GM12892 (cell line): ENCODE measurements around the gene KIF5C.

Experiments
- DNase-seq: peaks from one replicate; pipeline ENCODE4 v3.0.0; 2011; ENCODE audit not compliant: insufficient read length
- FAIRE-seq: peaks from 2 replicates; lab custom pipeline; 2011; peaks lifted over from hg19 to GRCh38; lab: Jason Lieb, UNC
- POLR2A ChIP-seq: IDR thresholded peaks from 2 replicates; pipeline ENCODE4 v1.6.1; 2011; ENCODE audit warnings: low read depth, low read length, control low read depth
- POLR2AphosphoS5 ChIP-seq: IDR thresholded peaks from 2 replicates; pipeline ENCODE4 v1.6.1; 2011; ENCODE audit warnings: low read depth, low read length, control low read depth
- TAF1 ChIP-seq: IDR thresholded peaks from 2 replicates; pipeline ENCODE4 v1.6.1; 2011; ENCODE audit warnings: low read depth, mild to moderate bottlenecking, control low read depth, low read length, borderline replicate concordance

KIF5C gene

DNA sequence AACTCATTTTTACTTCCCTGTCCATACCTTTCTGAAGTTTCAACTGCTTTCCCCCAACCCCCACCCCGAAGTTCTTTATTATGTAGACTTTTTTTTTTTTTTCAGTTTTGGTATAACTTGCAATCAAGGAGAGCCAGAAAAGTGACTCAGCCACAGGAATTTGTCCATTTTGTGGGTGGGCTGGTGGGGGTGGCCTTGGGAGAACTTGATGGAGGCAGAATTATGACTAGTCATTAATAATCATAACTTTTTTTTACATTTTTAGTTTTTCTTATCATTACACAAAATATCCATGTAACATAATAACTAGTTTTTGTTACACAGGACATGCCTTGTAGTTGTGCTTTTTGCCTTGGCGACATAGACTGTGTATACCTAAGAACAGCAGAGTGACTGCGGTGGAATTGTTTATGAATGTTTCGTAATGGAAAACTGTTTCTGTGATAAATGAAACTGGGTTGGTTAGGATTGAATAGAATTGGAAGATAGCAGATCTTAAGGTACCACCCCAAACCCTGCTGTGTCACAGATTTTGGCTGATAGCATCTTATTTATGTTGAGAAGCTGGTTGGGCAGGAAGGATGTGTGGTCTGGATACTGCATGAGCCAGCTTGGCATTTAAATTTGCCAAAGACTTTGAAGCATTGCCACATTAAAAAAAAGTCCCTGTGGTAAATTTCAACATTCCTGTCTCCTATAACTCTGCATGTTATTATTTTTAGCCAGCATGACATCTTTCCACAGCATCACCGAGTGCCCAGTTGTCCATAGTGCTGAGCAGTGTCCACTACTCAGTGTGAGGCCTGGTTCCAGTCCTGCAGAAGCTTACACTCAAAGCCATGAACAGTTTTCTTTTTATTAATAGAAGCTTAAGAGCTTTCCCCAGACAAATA, 194.2 kb downstream of the KIF5C start:
- DNase-seq (no peak), FAIRE-seq (no peak)
- TF ChIP-seq POLR2A (no peak), TAF1 (no peak), POLR2AphosphoS5 (no peak)

DNA sequence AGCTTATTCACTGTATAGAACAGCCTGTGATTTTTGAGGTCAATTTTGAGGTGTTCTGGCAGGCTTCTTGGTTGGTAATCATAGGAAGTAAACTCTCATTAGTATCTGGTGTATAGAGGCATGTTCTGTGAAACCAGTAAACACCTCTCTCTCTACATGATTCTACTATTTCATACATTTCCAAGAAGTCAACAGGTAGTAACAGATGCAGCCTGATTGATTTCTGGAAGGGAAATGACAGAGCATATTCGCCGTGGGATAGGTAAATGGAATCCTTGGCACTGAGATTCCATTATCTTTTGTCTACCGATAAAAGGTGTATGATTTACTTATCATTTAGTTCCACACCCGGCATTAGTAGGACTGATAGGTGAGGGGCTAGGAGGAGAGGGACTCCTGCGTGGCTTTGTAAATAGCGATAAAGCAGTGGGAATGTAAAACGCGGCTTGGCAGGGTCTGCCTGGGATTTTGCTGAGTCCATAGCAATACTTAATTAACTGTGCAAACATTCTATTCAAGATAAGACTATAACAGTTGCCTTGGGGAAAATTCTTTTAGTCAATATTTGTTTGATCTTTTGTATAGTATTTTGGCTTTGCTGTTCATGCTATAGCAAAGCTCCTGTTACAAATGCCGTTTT, 195.8 kb downstream of the KIF5C start:
- DNase-seq, result no peak
- FAIRE-seq, result no peak
- TF ChIP-seq POLR2AphosphoS5, result no peak
- no peak for TF ChIP-seq TAF1
- TF ChIP-seq POLR2A, result no peak

DNA sequence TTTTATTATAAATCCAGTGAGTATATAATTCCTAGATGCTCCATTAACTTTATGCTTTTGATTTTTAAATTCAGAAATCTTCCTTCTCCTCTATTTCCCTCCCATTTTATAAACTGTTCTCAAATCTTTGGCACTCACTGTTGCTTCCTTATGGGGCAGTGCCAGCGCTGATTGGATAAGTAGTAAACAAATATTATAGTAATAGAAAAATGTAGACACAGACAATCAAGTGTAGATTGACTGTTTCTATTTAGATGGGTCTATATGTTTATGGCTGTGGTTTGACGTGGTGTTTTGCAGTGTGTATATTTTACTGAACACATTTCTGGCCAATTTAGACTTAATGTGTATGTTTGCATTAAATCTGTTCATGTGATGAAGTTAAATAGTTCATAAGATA, 200.1 kb downstream of the KIF5C start:
- no peak for FAIRE-seq
- DNase-seq, result no peak
- TF ChIP-seq TAF1, result no peak
- no peak for TF ChIP-seq POLR2A
- TF ChIP-seq POLR2AphosphoS5, result no peak

DNA sequence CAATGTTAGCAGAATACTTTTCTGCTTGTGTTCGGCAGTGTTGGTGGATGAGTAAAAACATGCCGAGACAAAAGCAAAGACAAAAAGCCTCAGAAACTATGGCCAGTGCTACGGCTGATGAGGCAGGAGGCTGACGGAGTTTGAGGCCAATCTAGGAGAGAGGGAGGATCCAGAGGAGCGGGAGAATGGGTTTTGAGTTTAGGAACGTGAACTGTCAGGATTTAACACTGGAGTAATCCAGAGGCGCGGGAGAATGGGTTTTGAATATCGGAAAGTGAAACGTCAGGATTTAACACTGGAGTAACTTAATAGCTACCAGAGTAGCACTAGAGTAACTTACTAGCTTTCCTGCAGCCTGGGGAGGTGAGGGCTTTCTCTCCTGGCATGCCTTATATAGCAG, 200.8 kb downstream of the KIF5C start:
- no peak for DNase-seq
- FAIRE-seq, result no peak
- no peak for TF ChIP-seq POLR2A
- TF ChIP-seq POLR2AphosphoS5, result no peak
- no peak for TF ChIP-seq TAF1
